ENCODE data around the gene RAMP1.

The RAMP1 gene

DNA sequence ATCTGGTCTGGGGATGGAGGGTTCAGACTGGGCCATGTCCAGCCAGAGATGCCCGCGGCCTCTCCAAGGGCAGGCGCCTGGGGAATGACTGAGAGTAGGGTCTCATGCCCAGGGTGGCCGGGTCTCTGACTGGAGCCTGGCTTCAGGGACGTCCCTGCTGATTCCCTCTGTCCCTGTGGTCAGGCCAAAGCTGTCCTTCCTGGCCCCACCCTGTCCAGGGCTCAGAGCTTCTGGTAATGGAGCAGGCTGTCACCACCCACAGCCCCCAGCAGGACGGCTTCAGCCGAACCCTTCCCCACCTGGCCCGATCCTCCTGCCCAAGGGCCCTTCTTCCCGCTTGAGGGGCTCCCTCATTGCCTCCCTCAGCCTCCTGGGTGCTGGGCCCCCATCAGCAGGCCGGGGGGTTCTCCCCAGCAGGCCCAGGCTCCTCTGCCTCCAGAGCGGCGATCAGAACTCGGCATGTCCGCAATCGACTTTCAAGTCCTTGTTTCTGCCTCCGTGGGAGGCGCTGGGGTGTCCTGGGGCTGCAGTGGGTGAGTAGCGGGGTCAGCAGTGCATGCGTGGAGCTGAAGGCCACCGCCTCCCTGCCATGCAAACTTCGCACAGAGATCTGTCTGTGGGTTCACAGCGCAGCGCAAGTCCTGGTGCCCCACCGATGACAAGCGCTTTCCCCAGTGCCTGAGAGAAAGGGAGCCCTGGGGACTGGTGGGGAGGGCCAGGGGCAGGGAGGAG is 18.3 kb downstream of the RAMP1 start:
- no peak for DNase-seq

DNA sequence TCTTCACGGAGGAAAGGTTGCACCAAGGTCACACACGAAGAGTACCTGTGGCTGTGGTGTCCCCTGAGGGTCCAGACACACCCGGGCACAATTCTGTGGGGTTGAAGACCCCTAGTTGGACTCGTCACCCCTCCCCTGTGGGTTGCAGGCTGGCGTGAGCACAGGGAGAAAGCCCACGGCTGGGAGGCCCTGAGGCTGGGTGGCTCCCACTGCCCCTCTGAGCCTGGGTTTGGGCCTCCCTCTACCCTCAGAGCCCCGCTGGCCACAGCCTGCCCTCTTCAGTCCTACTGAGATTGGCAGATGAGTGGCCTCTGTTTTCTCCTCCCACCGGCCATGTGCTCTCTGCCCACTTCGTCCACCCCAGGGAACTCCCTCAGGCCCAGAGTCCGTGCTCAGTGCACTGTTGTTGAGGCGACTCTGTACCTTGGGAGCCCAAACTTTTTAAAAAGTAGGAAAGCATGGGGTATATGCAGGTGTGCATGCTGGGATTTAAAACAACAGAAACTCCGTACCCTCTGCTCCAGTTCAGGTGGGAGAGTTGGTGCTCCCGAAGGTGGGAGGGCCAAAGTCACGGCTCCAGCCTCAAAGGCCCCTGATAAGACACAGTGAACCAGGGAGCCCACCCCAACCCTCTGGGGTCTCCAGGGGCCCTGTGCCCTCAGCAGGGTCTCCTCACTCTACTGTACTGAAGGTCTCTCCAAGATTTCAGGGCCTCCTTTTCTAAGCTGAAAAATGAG is 19.1 kb downstream of the RAMP1 start:
- DNase-seq = no peak

DNA sequence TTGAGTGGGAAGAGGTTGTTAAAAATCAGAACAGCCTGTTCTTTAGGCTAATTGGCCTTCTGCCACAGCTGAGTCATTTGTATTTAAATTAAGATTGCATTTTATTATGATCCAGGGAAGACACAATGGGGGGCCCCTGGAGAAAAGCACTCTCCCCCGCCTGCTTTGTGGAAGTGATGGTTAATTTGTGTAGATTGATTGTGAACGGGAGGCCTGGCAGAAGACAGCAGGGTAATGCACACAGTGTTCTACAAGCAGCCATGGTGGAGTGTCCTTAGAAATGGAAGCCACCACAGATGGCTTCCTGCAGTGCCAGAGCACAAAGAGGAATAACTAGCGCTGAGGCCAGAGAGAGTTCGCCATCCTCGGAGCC is 19.6 kb downstream of the RAMP1 start:
- DNase-seq = no peak

GRCh38 chr2:237879991-237880560 is 20.7 kb downstream of the RAMP1 start:
- DNase-seq = no peak

GRCh38 chr2:237882510-237883481 is 23.4 kb downstream of the RAMP1 start:
- no peak for DNase-seq

- DNase-seq = no peak
These were observed 24.6 kb downstream of the RAMP1 start for GRCh38 chr2:237883951-237884446.

- no peak for DNase-seq
These were observed 25.3 kb downstream of the RAMP1 start for GRCh38 chr2:237884681-237885080.

DNA sequence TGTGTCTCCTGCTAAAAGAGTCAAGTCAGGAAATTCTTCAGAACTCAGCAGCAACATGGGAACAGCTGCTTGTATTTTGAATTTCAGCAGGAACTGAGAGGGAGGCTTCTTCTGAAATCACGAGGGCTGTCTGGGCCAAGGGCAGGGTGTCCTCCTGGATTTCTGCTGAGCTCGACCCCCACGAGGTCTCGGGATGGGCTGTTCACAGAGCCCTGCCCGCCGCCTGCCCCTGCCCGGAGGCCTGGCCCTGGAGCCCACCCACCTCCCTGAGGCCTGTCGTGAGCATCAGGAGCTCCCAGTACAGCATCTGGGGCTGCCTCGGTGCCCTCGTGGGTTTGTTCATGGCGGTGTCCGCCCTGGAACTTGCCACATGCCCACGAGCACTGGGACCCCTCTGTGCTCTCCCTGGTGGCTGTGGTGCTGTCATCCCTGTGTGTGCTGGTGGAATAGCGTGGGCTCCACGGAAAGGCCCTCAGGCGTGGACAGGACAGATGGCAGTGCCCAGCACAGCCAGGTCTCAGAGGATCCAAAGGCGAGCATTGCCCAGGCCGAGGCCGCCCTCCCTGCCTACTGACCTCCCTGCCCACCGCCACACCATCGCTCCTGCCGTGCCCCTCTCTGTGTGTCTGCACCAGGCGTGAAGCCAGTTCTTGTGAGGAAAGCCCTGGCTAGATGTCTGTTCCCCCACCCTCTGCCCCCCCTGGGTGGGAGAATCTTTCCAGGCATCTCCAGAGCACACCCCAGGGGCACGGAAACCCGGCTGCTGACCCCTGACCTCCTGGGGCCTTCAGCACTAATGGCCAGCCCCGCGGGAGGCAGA is 25.9 kb downstream of the RAMP1 start:
- DNase-seq = no peak

DNA sequence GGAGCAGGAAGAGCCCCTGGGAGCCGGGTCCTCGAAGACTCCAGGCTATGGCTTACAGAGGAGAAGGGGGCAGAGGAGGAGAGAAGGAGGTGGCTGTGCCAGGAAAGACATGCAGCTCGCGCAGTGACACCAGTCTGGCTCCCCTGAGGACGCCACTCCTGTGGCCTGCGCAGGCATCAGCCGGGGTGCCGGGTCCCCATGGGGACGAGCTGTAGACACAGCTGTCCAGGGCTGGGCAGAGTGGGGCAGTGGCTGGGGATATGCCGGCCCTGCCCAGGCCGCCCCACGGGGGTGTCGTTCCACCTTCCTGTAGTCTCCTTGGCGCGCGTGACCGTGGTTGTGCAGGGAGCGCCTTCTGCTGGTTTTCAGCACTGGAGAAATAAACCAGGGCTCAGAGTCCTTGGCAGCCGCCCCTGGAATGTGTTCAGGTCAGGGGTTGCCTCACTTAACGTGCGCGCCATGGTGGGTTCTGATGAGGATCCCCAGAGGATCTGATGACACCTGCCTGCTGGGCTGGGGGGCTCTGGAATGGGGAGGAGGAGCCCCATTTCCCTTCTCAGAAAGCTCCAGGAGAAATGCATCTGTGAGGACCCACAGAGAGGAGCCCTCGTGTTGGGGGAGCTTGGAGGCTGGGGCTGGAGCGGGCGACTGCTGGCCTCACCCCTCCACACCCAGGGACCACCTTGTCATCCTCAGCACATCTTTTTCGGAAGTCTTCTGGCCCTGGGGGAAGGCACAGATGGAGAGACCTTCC is 26.7 kb downstream of the RAMP1 start:
- no peak for DNase-seq

DNA sequence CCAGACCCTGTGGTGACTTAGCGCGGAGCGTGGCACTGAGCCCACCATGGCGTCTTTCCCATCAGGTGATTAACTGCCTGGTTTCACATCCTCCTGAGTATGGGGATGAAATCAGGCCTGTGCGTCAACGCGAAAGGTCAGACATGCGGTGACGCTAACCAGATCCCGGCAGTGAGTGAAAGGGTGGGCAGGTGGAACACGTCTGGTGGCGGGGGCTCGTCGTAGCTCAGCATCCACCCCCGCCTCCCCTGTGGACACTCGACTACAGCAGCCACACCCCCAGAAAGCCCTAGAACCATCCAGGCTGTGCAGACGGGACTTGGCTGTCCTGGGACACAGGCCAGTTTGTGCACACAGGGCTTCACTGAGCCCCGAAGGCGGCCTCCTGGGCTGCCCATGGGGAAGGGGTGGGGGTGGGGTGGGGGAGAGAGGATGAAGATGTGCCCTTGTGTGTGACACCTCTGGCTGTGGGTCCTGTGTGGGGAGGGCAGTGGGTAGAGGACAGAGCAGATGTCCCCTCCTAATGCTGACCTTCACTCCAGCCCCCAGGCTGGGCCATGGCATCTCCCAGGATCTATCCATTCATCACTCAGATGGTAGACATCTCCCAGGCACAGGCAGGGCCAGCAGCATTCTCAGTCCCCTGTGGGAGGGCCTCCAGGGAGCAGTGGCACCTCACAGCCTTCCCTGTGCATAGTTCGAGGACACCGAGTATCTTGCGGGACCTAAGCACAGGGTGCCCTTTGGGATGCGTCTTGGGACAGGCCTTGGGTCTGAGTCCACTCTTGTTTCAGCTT is 27.5 kb downstream of the RAMP1 start:
- DNase-seq = no peak

DNA sequence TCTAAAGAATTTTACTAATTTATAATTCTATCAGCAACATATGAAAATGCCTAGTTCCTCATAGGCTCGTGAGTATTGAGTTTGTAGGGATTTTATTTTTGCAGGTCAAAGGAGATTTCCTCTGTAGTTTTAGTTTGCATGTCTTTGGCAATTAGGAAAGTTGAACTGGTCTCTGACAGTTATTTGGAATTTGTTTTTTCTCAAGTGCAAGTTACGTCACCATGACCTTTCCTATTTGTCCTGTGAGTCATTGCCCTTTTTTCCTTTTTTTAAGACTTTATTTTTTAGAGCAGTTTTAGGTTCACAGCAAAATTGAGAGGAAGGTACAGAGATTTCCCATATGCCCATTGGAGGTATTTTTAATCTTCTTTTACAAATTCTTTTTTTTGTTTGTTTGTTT is 29.0 kb downstream of the RAMP1 start:
- DNase-seq = no peak

GRCh38 chr2:237889016-237889415 is 29.6 kb downstream of the RAMP1 start:
- no peak for DNase-seq

DNA sequence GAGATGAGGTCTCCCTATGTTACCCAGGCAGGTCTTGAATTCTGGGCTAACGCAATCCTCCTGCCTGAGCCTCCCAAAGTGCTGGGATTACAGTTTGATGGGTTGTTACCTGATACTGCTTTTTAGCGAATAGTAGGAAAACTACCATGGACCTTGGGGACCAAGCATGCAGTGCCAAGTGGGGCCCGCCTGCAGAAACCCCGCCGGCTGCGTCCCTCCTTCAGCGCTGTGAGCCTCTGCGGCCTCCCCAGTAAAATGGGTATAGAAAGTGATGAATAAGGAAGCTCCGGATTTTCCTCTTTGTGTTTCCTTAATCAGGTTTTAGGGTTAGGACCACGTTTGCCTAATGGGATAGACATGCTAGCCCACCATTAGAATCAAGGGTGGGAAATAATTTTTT is 30.4 kb downstream of the RAMP1 start:
- DNase-seq = no peak

DNA sequence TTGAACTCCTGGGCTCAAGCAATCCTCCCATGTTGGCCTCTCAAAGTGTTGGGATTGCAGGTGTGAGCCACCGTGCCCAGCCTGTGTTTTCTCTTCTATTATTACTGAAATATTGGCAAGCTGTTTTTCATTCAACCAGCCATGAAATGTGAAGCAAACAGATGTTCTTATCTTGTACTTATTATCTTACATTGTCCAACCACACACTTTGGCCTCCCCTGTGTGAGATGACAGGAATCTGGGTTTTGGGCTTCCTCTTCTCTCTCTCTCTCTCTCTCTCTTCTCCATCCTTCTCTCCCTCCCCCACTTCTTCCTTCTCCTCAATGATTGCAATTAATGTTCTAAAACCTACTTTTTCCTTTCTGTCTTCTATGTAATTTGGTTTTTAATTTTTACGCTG is 33.1 kb downstream of the RAMP1 start:
- peak; percentile 85 for DNase-seq

DNA sequence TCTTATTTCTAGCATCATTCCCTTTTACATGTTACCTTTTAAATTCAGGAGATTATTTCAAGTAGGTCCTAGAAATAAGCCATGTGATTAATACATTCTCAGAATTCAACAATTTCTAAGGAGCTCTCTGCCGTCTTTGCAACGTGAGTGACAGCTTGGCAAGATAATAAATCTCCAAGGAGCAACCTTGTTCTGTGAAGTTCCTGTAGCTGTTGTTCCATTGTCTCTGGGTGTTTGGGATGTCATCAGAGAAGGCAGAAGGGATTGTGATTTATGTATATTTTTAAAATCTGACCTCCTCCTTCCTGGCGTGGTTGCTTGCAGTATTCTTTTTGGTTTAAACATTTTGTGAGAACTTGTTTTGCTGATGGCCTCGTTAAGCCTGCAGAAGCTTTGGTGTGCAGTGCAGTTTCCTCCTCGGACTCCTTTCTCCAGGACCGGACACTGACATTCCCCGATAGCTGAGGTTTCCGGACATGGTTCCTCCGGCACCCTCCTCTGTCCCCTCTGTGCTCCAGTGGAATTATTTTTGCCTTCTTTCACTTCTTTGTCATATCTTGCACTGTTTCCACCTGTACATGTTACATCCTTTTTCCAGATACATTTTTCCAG is 33.7 kb downstream of the RAMP1 start:
- DNase-seq = peak; percentile 15

- DNase-seq = no peak
These were observed 35.1 kb downstream of the RAMP1 start for GRCh38 chr2:237894396-237894979.

DNA sequence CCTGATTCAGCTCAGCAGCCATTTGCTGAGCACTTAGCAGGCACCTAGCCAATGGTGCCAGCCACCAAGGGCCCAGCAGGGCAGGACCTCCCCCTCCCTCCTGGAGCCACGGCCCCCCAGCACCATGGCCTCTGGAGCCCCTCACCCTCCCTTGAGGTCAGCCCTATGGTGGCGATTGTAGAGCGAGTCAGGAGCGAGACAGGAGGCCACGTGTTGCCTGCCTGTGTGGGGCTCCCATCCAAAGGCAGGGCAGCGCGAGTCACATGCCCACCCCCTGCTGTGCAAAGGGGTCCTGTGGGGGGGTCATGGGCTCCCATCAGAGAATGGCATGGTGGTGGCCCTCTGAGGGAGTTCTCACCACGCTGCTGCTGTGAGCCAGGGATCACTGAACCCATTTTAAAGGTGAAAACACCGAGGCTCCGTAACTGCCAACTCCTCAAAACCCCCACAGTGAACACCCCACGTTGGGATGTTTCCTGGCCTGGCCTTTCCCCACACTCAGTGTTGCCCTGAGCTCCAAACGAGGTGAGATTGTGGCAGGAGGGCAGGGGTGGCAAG is 35.6 kb downstream of the RAMP1 start:
- no peak for DNase-seq

DNA sequence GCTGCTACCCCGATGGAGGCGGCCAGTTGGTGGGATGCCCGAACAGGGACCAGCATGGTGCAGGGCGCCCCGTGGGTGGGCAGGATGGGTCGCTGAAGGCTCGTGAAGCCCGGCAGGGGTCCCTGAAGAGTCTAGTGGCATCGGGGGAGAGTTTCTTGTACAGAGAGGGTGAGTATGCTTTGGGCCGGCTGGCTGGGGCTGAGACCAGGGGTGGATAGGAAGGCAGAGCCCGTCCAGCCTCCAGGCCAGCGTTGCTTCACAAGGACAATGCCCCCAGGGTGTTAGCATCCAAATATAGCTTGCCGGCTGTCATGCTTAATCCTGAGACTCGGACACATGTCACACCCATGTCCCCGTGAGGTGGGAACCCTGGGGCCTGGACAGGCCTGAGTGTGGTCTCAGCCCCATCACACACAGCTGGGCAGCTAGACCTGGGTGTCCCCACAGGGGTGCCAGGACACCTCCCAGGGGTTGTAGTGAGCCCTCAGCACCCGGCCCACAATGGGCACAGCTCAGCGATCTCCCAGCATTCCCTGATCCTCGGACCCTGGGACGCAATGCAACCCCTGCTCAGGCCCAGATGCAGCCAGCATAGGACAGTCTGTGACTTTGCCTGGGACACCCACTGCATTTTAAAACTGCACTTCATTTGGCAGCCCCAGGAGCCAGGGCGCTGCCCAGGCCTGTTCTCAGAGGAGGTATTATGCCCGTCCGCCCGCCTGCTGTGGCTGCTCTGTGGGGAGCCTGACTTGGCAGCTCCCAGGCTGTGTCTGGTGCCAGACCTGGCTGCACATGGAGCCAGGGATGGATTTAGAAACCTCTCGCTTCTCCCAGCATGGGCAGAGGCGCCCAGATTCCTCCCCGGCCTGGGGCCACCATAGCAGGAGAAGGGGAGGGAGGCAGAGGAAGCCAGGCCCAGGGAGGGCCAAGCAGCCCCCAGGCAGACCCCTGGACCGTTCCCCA is 36.4 kb downstream of the RAMP1 start:
- no peak for DNase-seq

Data from hematopoietic multipotent progenitor cell treated with erythropoietin and hydrocortisone succinate and interleukin-3 and kit ligand, for 4 days (in vitro differentiated cells).